GM04504 (cell line): ENCODE data around the gene POMP.
A peak's percentile ranks its signal among the peaks of the same experiment; 100 is the strongest.

Source experiments
- DNase-seq: peaks from one replicate; pipeline ENCODE4 v3.0.0-alpha.2; 2012; ENCODE audit warnings: low read depth

The POMP gene

GRCh38 chr13:28658796-28659620, at the start of gene POMP:
Gene POMP, plus strand, starts transcription at chr13:28659130. Its CDS starts 55 bp downstream, at chr13:28659185.
- DNase-seq = peak; percentile 89

DNA sequence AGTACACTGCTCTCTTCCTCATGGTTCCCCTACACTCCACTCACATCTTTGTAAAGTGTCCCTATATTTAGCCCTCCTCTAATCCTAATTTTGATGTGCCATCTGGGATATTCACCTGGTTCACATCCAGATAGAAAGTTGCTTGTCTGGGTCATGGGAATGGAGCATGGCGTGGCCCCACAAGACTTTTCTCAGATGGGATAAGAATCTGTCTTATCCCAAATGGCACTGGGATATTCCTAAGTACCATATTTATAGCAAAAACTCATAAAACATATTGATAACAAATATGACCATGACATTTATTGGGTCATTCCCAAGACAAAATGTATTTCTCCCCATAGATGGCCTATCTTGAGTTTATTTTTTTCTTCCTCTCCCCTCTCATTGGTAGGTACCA, 49.5 kb upstream of the POMP start:
- DNase-seq = no peak

DNA sequence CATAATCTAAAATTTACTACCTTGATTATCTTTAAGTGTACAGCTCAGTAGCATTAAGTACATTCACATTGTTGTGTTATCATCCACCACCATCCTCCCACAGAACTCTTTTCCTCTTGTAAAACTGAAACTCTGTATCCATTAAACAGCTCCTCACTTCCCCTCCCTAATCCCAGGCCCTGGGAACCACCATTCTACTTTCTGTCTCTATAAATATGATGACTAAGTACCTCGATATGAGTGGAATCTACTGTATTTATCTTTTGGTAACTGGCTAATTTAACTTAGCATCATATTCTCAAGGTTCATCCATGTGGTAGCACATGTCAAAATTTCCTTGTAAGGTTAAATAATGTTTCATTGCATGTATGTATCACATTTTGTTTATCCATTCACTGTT, 49.0 kb upstream of the POMP start:
- peak; percentile 53 for DNase-seq

DNA sequence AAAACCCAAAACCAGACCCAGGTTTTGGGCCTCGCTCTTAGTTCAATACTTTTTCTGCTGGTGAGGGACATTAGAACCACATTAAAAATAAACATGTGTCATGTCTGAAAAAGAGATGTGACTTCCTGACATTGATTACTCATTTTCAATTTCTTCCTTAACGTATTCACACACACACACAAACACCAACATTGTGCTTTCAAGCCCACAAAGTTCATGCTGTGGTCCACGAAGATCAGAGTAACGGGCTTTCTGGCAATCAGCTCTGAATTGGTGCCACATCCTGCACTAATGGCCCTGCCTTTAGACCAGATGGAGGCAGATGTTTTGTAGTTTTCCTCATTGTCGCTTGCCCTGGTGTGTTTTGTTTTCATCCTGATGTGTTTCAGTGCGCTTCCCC, 47.9 kb upstream of the POMP start:
- no peak for DNase-seq

GRCh38 chr13:28611654-28612131, 47.2 kb upstream of the POMP start:
- DNase-seq = no peak

GRCh38 chr13:28613562-28613961, 45.4 kb upstream of the POMP start:
- DNase-seq = no peak

DNA sequence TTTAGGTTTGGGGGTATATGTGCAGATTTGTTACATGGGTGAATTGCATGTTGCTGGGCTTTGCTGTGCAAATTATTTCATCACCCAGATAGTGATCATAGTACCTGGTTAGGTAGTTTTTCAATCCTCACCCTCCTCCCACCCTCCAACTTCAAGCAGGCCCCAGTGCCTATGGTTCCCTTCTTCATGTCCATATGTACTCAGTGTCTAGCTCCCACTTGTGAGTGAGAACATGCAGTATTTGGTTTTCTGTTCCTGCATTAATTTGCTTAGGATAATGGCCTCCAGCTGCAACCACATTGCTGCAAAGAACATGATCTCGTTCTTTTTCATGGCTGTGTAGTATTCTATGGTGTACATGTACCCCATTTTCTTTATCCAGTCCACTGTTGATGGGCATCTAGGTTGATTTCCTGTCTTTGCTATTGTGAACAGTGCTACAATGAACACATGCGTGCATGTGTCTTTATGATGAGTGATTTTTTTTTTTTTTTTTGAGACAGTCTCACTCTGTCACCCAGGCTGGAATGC, 42.9 kb upstream of the POMP start:
- DNase-seq = no peak

GRCh38 chr13:28618230-28618994, 40.5 kb upstream of the POMP start:
- no peak for DNase-seq

GRCh38 chr13:28620011-28620830, 38.7 kb upstream of the POMP start:
- DNase-seq = no peak

DNA sequence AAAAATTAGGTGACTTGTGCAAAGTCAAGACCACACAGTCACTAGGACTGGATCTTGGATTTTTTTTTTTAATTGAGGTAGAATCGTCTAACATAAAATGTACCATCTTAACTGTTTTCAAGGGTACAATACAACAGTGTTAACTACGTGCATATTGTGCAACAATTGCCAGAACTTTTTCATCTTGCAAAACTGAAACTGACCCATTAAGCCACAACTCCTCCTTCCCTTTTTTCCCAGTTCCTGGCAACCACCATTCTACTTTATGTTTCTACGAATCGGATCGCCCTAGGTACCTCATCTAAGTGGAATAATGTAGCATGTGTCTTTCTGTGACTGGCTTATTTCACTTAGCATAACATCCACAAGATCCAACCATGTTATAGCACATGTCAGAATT, 37.5 kb upstream of the POMP start:
- no peak for DNase-seq

GRCh38 chr13:28622286-28622685, 36.6 kb upstream of the POMP start:
- DNase-seq = no peak

- no peak for DNase-seq
These were observed 34.9 kb upstream of the POMP start for GRCh38 chr13:28623782-28624706.

DNA sequence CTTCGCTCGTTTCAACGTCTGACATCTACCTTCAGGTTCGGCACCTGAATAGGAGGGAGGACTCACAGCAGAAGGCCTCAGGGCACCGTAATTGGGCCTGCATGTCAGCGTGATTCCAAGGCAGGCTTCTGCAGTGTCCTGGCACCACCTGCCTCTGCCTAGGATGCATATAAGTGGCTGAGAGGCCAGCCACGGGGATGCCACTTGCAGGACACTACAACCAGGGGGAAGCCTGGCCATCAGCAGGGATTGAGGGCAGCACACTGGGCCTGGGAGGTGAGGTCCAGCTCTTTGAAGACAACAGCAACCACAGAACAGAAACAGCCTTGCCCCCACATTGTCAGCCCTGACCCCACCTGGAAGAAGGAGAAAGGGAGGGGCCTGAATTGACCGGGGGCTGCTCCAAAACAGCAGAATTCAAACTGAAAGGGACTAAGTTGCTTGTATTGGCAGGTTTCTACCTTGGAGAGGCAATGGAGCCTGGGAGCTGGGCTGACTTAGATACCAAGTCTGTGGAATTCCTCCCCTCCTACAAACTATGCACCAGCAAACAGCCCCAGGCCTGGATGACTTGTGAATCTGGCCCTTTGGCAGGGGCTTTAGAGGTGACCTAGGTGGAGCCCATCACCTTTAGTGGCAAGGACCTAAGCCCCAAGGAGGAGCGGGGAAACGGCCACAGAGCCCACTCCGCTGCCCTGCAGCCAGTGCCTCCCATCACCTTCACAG, 34.1 kb upstream of the POMP start:
- no peak for DNase-seq

DNA sequence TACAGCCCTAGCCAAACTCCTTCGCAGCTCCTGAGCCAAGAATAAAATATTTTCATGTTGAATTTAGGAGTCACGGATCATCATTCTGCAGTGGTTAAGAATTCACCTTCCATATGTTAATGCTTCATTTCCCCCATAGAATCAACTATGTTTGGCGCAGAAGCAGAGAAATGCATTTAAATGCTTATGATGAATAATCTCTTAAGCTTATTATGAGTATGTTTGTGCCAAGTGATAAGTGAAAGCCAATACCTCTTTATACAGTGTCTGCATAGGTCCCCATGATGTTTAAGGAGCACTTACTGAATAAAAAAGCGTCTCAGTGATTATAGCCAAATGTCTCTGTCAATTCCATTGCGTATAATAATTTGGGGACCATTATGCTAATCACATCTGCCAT, 32.7 kb upstream of the POMP start:
- DNase-seq = no peak

GRCh38 chr13:28628241-28628640, 30.7 kb upstream of the POMP start:
- no peak for DNase-seq

GRCh38 chr13:28630869-28631268, 28.1 kb upstream of the POMP start:
- DNase-seq = no peak

GRCh38 chr13:28631801-28632200, 27.1 kb upstream of the POMP start:
- DNase-seq = no peak

GRCh38 chr13:28636069-28636468, 22.9 kb upstream of the POMP start:
- peak; percentile 68 for DNase-seq

DNA sequence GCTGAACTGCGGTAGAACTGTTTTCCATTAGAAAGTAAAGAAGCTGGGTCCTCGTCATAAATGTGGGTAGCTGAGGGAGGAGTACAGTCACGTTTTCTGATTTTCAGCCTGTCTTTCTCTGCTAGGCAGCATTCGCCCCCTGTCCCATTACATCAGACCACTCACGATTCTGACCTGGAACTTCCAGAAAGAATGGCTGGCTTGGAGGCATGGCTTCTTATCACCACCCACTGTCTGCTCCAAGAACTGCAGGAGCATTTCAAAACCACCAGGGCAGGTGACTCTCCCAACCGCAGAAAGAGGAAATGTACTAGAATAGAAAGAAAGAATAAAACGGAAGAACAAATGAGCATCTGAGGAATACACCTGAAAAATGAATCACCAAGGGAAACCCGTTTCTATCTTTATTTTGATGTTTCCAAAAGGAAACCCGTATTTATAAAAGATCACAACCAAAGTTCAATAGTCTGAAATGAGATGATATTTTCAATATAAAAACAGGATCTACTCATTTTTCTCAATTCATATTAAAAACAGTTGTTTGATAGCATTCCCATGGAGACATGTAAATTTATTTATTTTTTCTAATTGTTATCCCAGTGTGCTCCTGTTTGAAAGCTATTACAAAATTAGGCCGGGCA, 22.1 kb upstream of the POMP start:
- DNase-seq = no peak
